ENCODE results near the gene OSGIN1. TPM values are rescaled to one million over a fixed set of nuclear protein-coding genes. Genes with fewer than 3 reads are reported as not detected.

The OSGIN1 gene
- total RNA-seq, 2 experiments from 2014 or later, result 2.1 to 2.6 TPM

DNA sequence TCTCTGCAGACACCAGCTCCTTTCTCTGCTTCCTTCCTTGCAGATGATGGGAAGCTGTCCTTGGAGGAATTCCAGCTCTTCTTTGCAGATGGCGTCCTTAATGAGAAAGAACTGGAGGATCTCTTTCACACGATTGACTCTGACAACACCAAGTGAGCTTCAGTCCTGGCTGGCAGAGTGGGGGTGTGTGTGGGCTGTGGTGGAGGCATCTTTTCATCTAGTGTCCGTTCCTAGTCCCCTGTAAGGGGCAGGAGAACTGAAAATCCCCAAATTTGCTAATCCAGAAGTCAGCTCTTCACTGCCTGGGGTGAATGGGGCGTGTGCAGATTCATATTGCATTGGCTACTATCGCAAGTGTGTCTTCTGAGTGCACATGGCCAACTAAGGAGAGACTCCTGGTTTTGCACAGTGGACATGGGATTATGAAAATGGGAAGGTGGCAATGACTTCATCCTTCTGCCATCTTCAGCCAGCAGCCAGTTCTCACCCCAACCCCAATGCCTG, 25.4 kb downstream of the OSGIN1 start:
- Mint-ChIP-seq H3K4me1 (ENCODE audit: low read depth) (no peaks in the 10 kb centered on the region), H3K9me3 (peaks cover 2% of the 10 kb centered on the region), H3K4me3 (no peak overlapping the region), H3K27ac (no peak overlapping the region), H3K36me3 (ENCODE audit: low read depth) (no peaks in the 10 kb centered on the region), H3K27me3 (peaks cover 10% of the 10 kb centered on the region)
- POLR2A ChIA-PET, result no interaction called here
- Histone ChIP-seq H3K36me3 (ENCODE audit: insufficient read depth, low read length) (no peaks in the 10 kb centered on the region), H3K4me1 (ENCODE audit: insufficient read depth, low read length) (no peaks in the 10 kb centered on the region), H3K27me3 (ENCODE audit: control insufficient read depth in 1 of 2, insufficient read depth in 2 of 2, low read length in 2 of 2) (peaks cover 0 to under 1% of the 10 kb centered on the region in 2 experiments), H3K4me3 (ENCODE audit: low read length) (no peak overlapping the region), H3K27ac (ENCODE audit: low read depth in 1 of 2, low read length in 2 of 2) (no peak overlapping the region), H3K9me3 (ENCODE audit: control insufficient read depth in 1 of 2, insufficient read depth in 1 of 2, low read length in 2 of 2) (peaks cover 7 to 20% of the 10 kb centered on the region in 2 experiments)
- ATAC-seq (ENCODE audit: poor library complexity) (no peak), DNase-seq (no peak)
- TF ChIP-seq, protein P1, sequence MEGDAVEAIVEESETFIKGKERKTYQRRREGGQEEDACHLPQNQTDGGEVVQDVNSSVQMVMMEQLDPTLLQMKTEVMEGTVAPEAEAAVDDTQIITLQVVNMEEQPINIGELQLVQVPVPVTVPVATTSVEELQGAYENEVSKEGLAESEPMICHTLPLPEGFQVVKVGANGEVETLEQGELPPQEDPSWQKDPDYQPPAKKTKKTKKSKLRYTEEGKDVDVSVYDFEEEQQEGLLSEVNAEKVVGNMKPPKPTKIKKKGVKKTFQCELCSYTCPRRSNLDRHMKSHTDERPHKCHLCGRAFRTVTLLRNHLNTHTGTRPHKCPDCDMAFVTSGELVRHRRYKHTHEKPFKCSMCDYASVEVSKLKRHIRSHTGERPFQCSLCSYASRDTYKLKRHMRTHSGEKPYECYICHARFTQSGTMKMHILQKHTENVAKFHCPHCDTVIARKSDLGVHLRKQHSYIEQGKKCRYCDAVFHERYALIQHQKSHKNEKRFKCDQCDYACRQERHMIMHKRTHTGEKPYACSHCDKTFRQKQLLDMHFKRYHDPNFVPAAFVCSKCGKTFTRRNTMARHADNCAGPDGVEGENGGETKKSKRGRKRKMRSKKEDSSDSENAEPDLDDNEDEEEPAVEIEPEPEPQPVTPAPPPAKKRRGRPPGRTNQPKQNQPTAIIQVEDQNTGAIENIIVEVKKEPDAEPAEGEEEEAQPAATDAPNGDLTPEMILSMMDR (IDR thresholded peaks at IDR 0.05), result no peak
- CTCF ChIA-PET, result no interaction called here
- intact Hi-C loops (cut with DNase I, micrococcal nuclease), result no loop called here

DNA sequence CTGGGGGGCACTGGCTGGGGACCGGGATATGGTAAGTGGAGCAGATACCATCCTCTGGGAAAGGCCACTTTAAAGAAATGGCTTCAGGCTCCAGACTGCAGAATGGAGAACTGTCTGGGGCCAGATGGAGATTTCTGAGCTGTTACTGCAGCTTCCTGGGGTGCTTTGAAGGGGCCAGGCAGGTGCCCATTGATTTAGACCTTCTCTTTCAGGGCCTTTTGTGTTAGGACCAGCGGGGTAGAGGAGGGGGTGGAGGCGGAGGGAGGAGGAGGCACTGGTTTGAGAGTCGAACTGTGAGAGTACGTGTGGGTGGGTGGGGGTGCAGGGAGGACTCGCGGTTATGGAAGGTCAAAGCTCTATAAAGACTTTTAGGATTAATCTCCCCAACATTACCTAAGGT, 26.4 kb downstream of the OSGIN1 start:
- Histone ChIP-seq H3K36me3 (ENCODE audit: insufficient read depth, low read length) (no peaks in the 10 kb centered on the region), H3K27ac (ENCODE audit: low read depth in 1 of 2, low read length in 2 of 2) (no peak overlapping the region), H3K4me3 (ENCODE audit: low read length) (no peak overlapping the region), H3K27me3 (ENCODE audit: control insufficient read depth in 1 of 2, insufficient read depth in 2 of 2, low read length in 2 of 2) (no peaks in the 10 kb centered on the region), H3K9me3 (ENCODE audit: control insufficient read depth in 1 of 2, insufficient read depth in 1 of 2, low read length in 2 of 2) (peaks cover 7 to 20% of the 10 kb centered on the region in 2 experiments), H3K4me1 (ENCODE audit: insufficient read depth, low read length) (no peaks in the 10 kb centered on the region)
- intact Hi-C loops (cut with DNase I, micrococcal nuclease), result no loop called here
- Mint-ChIP-seq H3K4me1 (ENCODE audit: low read depth) (no peaks in the 10 kb centered on the region), H3K9me3 (peaks cover 2% of the 10 kb centered on the region), H3K27me3 (peaks cover 6% of the 10 kb centered on the region), H3K36me3 (ENCODE audit: low read depth) (no peaks in the 10 kb centered on the region), H3K4me3 (no peak overlapping the region), H3K27ac (no peak overlapping the region)
- TF ChIP-seq, protein P1 (IDR thresholded peaks at IDR 0.05), result no peak
- DNase-seq (no peak), ATAC-seq (ENCODE audit: poor library complexity) (no peak)
- CTCF ChIA-PET, result no interaction called here
- POLR2A ChIA-PET, result no interaction called here

DNA sequence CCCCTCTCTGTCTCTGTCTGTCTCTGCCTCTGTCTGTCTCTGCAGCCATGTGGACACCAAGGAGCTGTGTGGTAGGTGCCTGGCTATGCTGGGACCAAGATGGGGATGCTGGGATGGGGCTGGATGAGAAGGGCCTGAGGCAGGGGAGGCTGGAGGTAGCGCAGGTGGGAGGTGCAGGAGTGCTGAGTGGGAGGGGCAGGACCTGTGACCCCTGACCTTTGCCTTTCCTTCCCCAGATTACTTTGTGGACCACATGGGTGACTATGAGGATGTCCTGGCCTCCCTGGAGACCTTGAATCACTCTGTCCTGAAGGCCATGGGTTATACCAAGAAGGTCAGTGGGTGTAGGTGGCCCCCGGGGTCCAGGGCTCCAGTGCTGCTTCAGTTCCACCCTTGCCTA, 27.8 kb downstream of the OSGIN1 start:
- H3K27me3 ChIP-seq (ENCODE audit: control insufficient read depth in 1 of 2, insufficient read depth in 2 of 2, low read length in 2 of 2), result no peaks in the 10 kb centered on the region
- H3K4me3 ChIP-seq (ENCODE audit: low read length), result no peak overlapping the region
- Mint-ChIP-seq H3K4me3 (no peak overlapping the region), H3K4me1 (ENCODE audit: low read depth) (no peaks in the 10 kb centered on the region), H3K36me3 (ENCODE audit: low read depth) (no peaks in the 10 kb centered on the region), H3K27ac (no peak overlapping the region), H3K9me3 (peaks cover 2% of the 10 kb centered on the region), H3K27me3 (peaks cover 3% of the 10 kb centered on the region)
- ATAC-seq (ENCODE audit: poor library complexity), result no peak
- POLR2A ChIA-PET, result no interaction called here
- no peak for DNase-seq
- H3K27ac ChIP-seq (ENCODE audit: low read depth in 1 of 2, low read length in 2 of 2), result no peak overlapping the region
- intact Hi-C loops (cut with DNase I, micrococcal nuclease), result no loop called here
- CTCF ChIA-PET, result no interaction called here
- no peaks in the 10 kb centered on the region for H3K4me1 ChIP-seq (ENCODE audit: insufficient read depth, low read length)
- peaks cover 7 to 20% of the 10 kb centered on the region in 2 experiments for H3K9me3 ChIP-seq (ENCODE audit: control insufficient read depth in 1 of 2, insufficient read depth in 1 of 2, low read length in 2 of 2)
- TF ChIP-seq, protein P1 (IDR thresholded peaks at IDR 0.05), result no peak
- no peaks in the 10 kb centered on the region for H3K36me3 ChIP-seq (ENCODE audit: insufficient read depth, low read length)
